GM21447 (cell line): ENCODE results near the gene METTL1.
A peak's percentile ranks its signal among the peaks of the same experiment; 100 is the strongest.

ENCODE experiments used
- ATAC-seq: cut with Tn5 transposase; IDR thresholded peaks from one replicate; pipeline ENCODE4 v1.9.1; 2021; ENCODE audit not compliant: unreplicated experiment

Gene METTL1

DNA sequence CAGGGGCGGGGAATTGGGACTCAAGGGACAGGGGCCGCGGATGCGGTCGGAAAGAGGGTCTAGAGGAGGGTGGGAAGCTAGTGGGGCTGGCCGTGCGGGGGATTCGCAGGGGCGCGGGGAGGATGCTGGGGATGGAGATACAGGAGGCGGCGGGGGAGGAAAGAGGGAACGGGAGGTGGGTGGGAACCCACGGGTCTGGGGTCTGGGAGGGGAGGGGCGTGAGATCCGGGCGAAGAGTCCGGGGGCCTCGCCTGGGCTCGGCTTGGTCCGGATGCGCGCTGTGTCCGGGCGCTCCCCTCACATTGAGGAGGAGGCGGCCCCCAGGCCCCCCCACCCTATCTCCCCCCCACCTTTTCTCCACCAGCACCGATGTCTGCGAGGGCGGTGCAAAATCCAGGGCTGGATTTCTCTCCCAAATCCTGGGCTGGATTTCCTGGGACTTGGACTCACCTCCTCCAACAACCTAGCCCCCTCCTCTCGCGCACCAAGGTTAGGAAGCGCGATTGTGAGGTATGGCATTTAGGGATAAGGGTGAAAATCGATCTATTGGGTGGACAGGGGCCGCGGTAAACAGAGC lies 33.2 kb downstream of the METTL1 start, which contains the start of gene AGAP2:
TSS of gene AGAP2 (minus strand) at position 82 of the 577 bp plus-strand sequence. CDS start 496 bp downstream, outside the sequence.
- ATAC-seq: no peak

DNA sequence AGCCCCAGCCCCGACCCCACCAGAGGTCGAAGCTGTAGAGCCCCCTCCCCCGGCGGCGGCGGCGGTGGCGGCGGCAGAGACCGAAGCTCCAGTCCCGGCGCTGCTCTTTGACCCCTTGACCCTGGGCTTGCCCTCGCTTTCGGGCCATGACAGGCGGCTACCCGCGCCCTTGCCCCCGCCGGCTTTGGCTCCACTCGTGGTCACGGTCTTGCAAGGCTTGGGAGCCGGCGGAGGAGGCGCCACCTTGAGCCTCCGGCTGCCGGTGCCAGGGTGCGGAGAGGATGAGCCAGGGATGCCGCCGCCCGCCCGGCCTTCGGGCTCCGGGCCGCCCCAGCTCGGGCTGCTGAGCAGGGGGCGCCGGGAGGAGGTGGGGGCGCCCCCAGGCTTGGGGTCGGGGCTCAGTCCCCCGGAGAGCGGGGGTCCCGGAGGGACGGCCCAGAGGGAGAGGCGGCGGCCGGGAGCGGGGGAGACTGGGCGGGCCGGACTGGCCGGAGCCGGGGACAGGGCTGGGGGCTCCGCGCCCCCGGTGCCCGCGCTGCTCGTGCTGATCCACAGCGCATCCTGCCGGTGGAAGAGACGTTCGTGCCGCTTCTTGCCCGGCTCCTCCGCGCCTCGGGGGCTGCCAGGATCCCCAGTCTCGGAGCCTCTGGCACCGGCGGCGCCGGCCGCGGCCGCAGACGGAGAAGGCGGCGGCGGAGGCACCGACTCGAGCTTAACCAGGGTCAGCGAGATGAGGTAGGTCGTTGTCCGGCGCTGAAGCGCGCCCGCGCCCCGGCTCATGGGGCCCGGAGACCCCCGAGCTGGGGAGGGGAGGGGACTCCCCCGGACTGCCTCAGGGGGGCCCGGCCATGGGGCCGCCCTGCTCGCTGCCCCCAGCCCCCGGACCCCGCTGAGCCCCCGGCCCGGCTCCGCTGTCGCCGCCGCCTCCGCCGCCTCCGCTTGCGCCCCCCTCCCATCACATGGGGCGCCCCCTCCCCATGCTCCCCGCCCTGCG lies 34.1 kb downstream of the METTL1 start:
- ATAC-seq: no peak

DNA sequence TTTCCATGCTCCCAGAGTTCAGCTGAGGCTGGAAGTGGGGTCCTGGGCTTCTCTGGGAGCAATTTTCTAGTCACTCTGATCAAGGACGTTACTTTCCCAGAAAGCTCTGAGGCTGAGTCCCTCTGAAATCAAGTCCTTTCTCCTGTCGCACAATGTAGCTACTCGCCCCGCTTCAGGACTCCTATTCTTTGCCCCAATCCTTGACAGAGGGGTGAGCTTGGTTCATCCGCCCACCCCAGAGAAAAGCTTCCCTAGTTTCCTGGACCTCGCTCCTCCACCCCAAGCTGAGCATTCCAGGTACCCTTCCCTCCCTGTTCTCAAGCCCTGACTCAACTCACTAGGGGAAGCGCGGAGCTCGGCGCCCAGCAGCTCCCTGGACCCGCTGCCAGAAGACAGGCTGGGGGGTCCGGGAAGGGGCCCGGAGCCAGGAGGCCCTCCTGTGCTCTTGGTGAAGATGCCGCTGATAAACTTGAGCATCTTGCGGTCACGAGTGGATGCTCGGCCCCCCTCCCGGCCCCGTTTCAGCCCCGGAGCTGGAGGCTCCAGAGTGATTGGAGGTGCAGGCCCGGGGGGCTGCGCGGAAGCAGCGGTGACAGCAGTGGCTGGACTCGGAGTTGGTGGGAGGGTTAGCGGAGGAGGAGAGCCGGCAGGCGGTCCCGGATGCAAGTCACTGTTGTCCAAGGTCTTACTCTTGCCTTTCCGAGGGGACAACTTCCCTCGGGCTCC lies 35.0 kb downstream of the METTL1 start:
- ATAC-seq: no peak

DNA sequence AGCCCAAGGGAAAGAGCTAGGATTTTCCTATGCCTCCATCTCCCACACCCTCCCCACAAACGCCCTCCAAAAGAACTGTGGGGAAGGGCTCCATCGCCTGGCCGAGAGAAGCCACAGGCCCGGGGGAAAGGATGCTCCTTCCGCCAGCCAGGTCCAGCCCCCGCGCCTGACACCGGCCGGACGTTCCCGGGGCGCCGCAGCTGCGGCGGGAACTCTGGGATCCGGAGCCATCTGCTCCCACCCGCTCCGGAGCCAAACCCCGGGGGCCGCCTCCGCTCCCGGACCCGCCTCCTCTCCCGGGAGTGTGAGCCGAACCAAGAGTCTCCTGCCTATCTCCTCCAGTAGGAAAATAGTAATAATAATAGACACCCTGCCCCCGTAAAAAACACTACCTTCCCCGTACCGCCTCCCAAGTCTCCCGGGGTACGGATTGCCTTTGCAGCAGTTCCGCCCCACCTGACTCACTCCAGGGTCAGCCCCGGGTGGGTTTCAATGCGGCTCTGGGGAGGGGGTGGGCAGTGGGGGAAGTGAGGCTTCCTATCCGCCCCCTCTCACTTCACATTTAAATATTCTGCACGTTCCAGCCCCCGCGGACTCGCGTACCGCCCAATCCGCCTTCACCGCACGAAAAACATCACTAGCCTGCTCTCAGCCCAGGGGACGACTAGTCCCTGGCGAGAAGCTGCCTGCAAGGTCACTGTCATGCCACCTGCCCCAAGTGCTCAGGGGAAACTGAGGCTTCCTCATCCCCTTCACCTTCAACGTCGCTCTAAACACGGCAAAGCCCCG lies 35.8 kb downstream of the METTL1 start:
- ATAC-seq: no peak

DNA sequence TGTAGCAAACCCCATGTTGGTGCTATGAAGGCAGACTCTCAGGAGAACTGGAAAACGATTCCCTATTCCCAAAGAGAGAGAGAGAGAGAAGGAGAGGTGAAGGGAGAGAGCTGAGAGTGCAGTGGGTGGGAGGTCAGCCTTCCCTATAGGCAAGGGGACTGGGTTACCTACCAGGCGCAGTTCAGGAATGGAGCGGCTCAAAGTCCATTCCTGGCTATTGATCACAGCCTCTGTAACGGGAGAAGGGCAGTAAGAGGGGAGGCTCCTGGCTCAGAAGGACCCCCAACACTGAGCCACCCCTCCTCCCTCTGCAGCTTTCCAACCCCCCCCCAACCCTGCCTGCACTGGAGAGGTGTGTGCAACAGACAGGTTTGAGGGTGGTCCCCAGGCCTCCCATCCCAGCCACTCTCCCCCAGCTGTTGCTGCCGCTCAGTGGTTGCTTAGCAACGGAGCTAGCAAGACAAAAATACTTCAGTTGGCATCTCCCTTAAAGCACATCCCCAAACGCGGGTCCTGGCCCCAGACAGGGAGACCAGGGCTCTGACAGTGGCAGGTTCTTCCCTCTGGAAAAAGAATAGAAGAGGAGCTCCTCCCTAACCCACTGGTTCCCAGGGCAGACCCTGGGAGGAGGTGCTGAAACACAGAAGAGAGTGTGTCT lies 36.6 kb downstream of the METTL1 start:
- ATAC-seq: no peak

DNA sequence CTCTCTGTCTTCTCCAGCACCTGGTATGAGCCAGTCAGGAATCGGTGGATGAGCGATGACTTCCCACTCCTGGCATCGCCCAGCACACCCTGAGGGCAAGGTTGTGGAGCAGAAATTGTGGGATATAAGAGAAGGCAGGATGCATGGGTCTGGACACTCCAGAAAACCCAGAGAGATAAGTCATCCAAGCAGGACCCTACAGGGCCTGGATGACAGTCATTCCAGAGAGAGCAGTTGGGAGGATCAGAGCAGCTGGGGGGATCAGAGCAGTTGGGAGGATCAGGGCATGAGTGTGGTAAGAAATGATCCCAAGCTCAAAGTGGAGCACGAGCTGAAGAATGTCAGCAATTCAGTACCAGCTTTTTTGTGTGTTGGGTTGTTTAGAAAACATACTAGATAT lies 37.3 kb downstream of the METTL1 start:
- no peak for ATAC-seq

DNA sequence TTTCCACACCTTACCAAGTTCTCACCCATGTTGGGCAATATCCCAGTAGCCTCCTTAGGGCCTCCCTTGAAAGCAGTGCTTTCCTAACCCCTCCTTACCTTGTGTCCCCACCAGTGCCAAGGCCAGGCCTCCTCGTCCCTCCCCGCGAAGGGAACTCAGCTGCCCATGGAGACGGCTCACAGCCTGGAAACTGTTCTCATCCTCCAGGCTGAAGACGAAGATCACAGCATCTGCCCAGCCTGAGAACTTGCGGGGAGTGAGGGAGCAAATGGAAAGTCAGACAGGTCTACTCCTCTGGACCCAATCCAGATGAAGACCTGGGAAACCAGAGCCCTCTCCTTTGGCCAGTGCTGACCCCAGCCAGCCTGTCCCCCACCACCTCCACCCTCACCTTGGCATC lies 38.0 kb downstream of the METTL1 start:
- no peak for ATAC-seq

DNA sequence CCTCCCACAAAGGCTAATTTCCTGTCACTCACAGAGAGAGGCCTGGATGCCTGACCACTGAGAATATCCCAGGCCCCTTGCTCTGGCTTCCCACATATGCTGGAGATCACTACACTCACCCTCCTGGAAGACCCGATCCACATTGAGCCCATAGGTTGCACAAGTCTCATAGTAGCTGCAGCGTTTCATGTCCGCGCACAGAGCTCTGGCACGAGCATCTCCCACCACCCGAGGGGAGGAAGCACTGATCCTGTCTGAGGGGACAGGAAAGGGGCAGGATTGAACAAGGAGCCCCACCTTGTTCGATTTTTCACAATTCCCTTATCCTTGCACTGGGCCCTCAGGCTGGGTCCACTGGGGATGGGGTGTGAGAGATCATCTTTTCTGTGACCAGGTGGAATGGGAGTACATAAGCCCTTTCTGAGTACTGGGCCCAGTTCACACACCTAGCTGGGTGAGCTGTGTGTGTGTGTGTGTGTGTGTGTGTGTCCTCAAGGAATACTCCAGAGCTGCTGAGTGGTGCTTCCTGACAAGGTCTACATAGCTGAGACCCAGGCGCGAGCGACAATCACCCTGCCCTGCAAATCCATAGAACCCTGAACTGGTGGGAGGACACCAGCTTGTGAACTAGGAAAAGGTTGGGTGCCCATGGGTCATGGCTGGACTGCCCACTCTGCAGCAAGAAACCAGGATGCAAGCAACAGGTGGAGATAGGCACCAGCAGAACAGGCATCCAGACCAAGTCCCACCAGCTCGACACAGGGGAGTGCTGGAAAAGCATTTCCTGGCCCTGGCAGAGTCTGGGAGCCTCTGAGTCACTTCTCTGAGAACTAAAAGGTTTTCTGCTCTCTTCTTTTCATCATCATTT lies 38.9 kb downstream of the METTL1 start:
- no peak for ATAC-seq

DNA sequence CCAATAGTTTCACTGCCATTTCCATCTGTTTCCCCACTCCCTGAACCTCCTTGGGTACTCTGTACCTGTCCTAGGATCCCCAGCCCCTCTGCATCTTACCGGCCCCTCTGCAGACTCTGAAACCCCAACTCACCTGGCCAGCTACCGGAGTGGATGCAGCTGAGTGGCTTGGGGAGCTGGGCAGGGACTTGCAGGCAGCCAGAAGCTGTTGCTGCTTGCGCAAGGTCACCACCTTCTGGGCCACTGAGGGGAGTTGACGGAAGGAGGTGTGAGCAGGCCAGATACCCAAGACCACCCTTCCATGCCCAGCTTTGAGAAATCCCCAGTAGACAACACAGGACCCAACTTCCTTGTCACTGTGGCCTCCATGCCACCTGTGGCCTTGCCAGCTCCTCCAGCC lies 39.6 kb downstream of the METTL1 start:
- no peak for ATAC-seq

DNA sequence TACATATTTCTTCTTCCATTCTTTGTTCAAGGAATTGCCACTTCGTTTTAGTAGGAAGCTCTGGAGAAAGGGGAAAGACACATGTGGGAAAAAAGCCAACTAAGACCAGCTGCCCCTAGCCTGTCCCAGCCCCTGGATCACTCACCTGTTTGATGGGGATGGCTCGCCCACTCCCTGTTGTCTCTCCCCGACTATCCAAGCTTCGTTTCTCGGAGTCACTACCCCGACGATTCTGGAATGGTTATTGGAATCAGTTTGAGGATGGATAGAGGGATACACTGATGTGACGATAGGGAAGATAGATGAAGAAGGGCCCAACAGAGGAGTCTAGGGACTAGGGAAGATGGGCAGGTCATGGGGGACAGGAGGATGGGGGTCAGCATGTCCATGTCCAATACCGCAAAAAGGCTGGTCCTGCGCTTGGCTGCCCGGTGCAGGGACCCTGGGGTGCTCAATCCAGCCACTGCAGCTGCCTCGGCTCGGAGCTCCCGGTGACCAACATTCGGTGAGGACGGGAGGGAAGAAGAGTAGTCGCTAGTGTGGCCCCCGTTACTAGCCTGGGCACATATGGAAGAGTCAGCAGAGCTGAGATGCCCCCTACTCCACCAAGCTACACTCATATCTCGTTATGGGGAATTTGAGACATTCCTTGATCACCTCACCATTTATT lies 40.4 kb downstream of the METTL1 start:
- ATAC-seq: no peak

DNA sequence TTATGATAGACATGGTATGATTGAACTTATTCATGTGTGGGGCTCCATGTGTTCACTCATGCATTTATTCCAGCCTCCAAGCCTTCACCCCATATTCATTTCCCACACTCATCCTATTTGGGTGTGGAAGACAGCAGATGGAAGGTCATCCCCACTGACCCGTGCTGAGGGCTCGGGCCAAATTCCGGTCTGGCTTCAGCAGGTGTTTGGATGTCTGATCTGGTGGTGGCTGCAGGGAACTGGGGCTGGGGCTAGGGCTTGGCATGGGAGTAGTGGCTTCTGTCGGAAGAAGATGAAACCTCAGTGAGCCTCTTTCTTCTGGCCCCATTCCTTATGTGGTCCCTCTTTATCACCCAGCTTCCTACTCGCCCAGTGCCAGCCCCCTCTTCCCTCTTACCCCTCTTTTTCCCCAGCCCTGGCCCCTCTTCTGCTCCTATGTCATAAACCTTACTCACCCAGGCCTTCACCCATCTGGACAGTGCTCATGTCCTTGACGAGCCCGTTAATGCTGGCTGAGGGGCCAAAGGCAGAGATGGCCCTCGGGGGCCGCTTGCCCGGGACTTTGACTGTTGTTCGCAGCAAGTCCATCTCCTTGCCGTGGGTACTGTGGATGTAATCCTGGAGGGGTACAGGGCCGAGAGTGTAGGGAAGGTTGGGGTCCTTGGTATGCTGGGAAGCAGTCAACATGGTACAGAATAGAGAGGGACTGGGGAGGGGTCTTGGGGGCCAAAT lies 41.4 kb downstream of the METTL1 start:
- ATAC-seq: no peak

DNA sequence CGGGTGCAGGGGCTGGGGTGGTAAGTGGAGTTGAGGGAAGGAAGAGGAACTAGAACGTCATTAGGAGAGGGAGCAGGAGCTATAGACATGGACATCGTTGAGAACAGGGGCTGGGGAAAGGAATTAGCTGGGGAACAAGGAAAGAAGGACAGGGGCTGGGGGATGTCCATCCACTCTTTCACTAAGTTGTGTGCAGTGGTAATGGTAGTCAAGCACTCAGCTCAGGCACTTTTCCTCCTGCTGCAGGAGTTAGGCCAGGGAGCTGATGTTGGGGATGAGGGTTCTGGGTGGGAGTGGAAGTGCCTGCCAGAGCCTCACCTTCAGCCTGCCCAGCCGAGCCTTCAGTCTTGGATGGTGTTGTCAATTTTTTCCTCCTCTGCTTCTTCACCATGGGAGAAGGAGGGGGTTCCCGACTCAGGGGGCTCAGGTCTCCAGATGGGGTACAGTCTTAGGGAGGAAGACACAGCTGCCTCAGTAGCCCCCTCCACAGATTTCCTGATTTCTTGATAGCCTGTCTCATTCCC lies 42.5 kb downstream of the METTL1 start:
- no peak for ATAC-seq

DNA sequence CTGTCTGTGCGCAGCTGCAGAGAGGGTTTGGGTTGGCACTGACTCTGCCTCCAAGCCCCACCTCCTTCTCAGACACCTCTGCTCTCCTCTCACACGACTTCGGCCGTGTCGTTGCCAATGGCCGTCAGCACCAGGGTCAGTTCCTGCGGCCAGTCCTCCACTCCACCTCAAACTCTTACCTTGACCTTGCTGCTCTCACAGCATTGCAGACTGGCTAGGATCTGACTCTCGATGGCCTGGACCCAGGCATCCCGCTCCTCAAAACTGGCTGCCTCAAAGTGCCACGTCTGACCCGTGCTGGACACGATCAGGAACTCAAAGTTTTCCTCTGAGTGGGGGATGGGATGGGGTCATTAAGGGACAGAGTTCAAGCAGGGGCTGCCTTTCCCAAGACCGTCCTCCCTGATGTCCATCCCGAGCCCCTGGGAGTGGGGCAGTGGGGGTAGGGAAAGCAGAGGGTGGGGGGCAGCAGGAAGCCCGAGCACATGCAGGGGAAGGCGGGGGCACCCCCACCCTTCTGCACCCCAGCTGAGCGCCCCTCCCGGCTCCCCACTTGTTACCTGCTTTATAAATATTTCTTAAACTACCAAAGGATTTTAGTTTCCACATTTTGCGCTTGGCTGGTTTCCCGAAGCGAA lies 44.0 kb downstream of the METTL1 start:
- ATAC-seq: no peak

DNA sequence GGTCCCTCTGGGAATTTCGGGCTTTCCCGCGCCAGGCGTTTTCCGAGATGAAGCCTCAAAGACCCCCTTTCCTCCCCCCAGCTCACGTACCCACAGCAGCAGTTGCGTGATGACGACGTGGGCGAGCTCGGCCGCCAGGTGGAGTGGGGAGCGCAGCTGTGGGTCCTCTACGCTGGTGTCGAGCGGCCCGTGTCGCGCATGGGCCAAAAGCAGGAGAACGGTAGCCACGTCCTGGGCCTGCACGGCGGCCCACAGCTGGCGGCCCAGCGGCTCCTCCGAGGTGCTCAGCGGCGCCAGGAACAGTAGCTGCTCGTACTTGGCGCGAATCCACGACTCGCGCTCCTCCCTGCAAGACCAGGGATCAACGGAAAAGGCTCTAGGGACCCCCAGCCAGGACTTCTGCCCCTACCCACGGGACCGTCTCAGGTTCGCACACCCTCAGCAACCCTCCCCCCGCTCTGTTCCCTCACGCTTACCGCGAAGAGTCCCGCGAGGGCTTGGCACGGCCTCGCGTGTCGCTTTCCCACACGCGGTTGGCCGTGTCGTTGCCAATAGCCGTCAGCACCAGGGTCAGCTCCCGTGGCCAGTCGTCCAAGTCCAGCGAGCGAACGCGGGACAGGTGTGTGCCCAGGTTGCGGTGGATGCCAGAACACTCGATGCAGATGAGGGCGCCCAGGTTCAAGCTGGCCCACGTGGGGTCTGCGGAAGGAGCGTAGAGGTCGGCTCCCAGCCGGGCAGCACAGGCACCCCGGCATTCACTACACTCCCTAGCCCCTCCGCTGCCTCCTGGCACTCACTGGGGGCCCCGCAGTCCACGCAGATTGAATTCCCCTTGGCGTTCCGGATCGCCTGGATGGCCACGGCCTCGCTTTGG lies 44.8 kb downstream of the METTL1 start:
- no peak for ATAC-seq

DNA sequence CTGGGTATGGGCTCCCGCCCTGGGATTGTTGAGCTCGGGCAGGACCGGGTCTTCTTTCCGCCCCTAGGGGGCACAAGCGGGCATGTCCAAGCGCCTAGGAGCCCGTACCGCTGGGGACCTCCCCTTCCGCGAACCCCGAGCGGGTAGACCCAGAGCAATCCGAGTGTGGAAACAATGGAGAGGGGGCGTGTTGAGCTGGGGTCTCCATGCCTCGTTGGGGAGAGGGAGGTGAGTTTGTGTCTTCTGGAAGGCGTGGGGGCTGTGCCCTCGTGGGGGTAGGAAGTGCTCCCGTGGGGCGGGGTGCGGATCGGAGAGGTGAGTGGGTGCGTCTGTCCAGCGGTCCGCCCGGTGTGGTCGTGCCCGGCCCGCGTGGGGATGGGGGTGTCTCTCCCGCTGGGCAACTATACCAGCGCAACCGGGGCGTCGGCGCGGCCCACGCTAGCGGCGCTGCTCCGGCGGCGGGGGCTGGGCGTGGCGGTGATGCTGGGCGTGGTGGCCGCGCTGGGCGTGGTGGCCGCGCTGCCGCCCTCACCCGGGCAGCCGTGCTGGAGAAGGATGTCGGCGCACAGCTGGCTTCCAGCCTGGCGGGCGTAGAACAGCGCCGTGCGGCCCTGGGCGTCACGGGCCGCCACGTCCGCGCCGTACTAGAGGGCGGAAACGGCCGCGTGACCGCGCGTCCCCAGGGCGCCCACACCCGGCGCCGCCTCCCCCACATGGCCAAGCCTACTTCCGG lies 45.6 kb downstream of the METTL1 start:
- ATAC-seq: peak; percentile 59

DNA sequence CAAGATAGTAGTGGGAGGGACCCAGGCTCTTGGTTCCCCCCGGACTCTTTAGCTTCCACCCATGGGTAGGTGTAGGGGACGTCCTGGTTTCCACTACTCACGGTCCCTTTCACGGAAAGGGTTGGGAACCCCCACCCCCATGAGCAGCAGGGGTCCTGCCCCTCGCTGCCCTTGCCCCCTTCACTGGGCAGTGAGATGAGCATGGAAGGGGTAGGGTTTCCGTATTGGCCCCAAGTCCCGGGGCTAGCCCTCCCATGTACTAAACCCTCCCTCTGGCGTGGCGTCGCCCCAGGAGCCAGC lies 46.1 kb downstream of the METTL1 start:
- no peak for ATAC-seq
